ENCODE measurements around the gene SLIT3.
"Not testable (repeated sequence)": the region's sequence is repeated elsewhere in the genome, so short reads cannot be mapped to it uniquely, and the experiment has no call there.

The SLIT3 gene

GRCh38 chr5:169219351-169219750 lies 81.6 kb downstream of the SLIT3 start:
- no peak for DNase-seq (ENCODE audit: low read depth)

DNA sequence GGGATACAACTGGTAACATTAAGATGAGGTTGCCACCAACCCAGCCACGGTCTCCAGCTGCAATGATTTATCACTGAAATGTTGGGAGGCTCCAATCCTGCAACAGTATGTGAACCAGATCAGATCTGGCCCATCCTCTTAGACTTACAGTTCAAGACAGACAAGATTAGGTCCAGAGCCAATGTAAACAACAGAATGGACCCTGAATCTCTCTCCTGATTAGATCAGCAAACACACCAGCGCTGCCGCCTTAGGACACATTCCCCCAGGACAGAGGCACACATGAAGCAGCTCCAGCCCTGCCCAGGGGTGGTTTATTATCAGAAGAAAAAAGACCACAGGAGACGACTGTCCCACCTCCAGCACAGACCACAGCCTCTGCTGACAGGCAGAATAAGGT lies 82.1 kb downstream of the SLIT3 start:
- DNase-seq (ENCODE audit: low read depth): no peak

DNA sequence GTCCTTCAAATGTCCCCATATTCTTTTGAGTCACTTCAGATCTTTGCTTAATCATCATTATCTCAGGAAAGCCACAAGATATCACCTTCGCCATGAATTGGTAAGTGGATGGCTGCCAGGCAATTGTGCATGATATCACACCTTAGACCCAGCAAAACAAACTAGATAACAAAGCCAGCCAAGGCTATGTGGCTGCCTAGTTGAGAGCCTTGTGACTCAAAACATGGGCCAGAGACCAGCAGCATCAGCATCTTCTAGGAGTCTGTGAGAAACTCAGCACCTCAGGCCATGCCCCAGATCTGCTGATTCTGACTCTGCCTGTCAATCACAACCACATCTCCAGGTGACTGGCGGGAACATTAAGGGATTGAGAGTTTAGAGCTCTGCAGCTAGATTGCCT lies 82.8 kb downstream of the SLIT3 start:
- DNase-seq (ENCODE audit: low read depth): no peak

- no peak for DNase-seq (ENCODE audit: low read depth)
Measured at GRCh38 chr5:169216866-169217265, 84.1 kb downstream of the SLIT3 start.

DNA sequence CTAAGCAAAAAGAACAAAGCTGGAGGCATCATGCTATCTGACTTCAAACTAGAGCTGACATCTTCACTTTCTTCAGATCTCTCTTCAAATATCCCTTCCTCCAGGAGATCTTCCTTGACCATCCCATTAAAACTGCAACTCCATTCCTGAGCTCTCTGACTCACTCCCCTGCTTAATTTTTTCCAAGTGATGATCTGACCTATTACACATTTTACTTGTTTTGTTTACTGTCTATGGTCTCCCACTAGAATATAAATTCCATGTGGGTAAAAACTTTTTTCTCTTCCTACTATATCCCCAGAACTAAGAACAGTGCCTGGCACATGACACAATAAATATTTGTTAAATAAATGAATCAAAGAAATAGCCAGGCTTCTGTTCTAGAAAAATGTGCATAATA lies 87.5 kb downstream of the SLIT3 start:
- no peak for DNase-seq (ENCODE audit: low read depth)

DNA sequence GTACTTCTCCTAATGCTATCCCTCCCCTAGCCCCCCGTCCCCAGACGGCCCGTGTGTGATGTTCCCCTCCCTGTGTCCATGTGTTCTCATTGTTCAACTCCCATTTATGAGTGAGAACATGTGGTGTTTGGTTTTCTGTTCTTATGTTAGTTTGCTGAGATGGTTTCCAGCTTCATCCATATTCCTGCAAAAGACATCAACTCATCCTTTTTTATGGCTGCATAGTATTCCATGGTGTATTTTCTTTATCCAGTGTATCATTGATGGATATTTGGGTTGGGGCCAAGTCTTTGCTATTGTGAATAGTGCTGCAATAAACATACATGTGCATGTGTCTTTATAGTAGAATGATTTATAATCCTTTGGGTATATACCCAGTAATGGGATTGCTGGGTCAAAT lies 89.2 kb downstream of the SLIT3 start:
- not testable (repeated sequence) for DNase-seq (ENCODE audit: low read depth)

DNA sequence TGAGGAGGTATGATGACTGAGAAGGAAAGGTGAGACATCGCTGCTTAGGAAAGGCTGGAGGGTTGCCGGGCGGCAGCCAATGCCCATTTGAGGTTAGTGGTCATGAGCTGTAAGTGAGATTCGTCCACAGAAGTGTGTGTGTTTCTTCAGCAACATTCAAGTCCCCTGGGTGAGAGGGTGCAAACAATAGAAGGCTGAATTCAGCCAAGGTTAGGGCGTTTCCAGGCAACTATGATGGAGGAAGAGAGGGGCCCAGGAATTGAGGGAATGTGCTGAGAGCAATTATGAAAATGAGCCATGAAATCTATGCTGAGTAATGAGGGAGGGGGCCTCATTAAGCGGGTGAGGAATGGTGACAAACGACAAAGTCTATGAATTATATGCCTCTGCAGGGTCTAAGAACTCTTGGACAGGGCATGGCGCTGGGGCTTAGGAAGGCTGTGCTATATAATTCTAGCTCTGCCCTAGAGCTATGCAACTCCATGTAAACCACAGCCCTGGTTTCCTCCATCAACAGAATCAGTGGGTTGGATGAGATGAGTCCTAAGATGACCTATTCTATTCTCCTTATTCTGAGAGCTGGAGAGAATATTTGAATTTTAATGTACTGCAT lies 96.0 kb downstream of the SLIT3 start:
- no peak for DNase-seq (ENCODE audit: low read depth)

DNA sequence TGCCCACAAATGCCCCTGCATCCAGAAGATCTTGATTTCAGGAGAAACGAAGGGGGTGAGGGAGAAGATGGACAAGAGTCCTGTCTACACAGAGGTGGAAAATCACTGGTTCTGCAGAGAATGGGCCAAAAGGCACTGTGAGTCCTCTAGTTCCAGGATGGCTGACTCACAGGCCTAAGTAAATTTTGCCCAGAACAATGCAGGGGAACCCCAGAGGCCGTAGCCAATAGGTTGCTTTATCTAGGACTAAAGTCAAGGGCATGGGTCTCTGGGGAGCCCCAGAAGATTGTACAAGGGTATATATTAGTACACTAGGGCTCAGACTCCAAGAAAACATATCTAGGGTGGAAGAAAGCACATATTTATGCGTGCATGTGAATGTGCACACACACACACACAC lies 98.0 kb downstream of the SLIT3 start:
- DNase-seq (ENCODE audit: low read depth): no peak

DNA sequence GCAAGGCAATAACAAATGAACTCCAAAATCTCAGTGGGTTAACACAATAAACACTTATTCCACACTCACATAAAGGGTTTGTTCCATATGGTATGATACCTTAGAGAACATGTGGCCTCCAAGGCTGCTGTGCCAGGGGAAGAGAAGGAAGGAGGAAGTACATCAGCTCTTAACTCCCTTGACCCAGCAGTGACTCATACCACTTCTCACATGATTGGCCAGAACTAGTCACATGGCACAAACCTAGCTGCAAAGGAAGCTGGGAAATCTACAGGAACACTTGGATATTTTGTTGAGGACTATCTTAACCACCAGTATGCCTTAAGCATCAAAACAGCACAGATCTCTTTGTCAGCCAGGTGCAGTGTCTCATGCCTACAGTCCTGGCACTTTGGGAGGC lies 99.3 kb downstream of the SLIT3 start:
- no peak for DNase-seq (ENCODE audit: low read depth)

DNA sequence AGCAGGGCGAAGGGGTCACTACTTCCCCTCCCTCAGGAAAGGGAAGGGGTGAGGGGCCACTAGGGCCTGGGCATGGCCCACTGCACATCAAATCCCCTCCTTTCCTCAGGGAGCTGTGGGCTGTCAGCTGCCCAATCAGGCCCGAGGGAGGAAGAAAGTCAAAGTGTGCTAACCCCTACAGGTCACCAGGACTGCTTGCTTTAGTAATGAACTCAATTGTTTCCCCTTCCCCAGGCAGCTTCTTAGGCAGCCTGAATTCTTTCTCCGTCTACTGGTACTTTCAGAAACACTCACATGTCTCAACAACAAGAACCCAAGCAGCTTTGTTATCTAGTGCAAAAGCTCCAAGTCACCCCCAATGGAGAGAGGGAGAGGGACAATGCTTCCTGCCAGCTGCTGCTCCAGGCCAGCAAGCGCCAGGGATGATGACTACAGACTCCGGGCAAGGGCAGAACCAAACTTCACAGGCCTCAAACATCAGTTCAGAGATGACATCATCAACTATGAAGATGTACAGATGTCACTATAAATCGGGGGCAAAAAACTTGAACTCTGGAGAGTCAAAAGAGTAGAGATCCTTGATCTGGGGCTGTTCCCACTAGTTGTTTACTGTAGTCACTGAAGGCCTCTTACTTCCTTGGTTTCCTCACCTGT lies 100.7 kb downstream of the SLIT3 start:
- DNase-seq (ENCODE audit: low read depth): no peak

DNA sequence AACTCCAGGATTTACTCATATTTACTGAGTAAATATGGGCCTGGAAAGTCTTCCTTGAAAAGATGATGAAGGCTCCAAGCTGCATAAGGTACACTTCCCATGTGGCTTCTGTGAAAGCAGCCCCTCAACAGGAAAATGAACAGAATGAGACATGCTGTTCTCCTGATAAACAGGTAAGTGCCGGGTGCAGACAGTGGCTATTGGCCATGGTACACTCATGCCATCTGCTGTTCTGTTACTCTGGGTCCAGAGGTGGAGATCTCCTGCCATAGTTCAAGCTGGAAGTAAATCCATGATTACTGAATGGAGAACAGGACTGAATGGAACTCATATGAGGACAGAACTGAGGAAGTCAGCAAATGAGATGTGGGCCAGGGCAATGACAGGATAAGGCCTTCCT lies 103.6 kb downstream of the SLIT3 start:
- DNase-seq (ENCODE audit: low read depth): no peak

DNA sequence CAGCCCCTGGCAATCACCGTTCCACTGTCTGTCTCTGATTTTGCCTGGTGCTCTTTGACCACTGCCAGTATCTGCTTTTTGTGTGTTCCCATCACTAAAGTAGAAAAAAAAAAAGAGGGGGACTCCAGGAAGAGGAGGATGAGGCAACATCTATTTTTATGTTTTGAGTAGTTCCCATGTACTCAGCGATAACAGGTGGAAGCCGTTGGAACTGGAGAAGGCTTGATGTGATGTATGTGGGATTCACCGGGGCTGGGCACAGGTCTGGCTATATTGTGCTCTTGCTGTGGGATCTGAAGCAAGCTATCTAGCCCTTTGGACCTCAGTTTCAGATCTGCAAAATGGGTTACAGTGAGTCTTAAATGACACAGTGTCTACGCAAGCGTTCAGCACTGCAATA lies 104.9 kb downstream of the SLIT3 start:
- no peak for DNase-seq (ENCODE audit: low read depth)

DNA sequence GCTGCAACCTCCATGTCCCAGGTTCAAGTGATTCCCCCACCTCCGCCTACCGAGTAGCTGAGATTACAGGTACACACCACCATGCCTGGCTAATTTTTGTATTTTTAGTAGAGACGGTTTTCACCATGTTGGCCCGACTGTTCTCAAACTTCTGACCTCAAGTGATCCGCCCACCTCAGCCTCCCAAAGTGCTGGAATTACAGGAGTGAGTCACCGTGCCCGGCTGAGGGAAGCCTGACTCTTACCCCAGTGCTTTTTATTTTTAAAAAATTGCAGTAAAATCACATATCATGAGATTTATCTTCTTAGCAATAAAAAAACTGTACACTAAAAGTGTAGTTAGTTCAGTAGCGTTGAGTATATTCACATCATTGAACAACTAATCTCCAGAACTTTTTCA lies 105.3 kb downstream of the SLIT3 start:
- no peak for DNase-seq (ENCODE audit: low read depth)

DNA sequence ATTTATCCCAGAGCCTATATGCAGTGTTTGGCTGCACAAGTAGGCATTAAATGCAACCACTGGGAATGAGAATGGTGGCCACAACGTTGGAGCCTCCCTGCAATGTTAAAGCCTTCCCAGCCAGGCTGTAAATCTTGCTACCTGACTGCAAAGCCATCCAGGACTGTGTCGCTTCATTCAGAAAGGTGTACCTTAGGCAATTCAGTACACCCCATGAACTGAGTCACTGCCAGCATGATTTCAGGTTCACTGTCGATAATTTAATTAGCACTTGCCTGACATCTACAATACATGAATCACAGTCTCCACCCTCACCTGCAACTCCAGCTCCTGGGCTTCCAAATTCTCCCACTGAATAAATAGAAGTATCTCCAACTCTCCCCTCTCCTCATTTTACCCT lies 108.4 kb downstream of the SLIT3 start:
- no peak for DNase-seq (ENCODE audit: low read depth)

DNA sequence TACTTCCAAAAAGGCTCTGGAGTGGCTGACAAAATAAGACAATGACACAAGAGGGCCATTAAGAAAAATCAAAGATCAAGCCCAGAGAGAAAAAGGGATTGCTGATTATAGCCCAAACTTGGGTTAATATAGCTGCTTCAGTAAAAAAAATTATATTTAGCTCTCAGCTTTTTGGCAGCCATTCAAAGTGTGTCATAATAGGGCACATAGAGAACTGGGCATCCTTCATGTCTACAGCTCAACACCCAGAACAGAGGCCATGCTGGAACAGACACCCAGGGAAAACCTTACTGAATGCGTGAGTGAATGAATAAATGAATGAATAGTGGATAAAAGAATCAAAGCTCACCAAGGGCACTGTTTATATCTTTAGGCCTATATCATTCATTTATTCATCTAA lies 110.1 kb downstream of the SLIT3 start:
- no peak for DNase-seq (ENCODE audit: low read depth)

DNA sequence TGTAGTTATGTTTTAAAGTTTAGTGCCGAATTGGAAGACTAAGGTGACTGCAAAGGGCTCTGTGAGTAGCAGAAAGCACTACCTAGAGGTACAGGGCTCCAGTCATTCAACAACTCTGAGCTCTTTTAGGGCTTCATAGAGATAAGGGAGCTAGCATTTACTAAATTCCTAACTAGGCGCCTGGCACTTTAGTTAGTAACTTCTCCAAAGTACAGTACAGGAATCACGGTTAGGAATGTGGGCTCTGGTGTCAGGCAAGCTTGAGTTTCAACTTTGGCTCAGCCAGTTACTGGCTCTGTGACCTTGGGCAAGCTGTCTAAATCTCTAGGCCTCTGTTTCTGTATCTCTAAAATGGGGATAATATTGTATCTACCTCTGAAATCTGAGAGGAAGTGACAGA lies 115.3 kb downstream of the SLIT3 start:
- DNase-seq (ENCODE audit: low read depth): no peak

- DNase-seq (ENCODE audit: low read depth): no peak
Measured at GRCh38 chr5:169183576-169183975, 117.4 kb downstream of the SLIT3 start.

DNA sequence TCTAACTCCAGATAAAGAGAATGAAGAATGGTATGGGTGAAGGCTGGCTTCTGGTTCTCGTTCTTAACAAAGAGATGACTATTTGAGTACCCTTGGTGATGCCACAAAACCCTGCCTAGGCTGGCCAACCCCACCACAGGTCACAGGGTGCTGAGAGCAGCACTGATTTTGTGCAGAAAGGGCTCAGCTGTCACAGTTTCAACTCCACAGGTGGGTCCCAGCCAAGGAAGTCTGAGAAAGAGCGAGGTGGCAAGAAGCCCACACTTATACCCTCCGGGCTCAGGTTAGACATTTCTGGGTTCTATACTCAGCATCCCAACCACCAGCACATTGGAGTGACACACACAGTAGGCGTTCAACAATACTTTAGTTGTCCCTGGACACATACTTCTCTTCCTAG lies 118.1 kb downstream of the SLIT3 start:
- no peak for DNase-seq (ENCODE audit: low read depth)

GRCh38 chr5:169181814-169182213 lies 119.1 kb downstream of the SLIT3 start:
- DNase-seq (ENCODE audit: low read depth): no peak

DNA sequence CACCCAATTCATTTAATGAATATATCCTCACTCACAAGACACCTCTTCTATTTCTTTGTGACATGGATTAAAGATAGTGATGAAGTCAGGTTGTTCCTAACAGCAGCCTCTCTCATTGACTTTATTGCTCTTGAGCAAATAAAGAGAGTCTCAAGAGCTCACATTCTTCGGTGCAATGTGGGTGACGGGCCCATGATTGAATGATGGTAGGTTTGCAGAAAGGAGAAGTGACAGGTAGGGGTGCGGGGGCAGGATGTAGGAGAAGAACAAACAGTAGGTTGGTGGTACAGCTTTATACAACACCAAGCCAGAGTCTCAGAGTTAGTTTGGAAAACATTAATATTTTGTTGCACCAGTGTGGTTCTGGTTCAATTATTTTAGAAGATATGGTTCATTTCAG lies 122.2 kb downstream of the SLIT3 start:
- no peak for DNase-seq (ENCODE audit: low read depth)

GRCh38 chr5:169178274-169178673 lies 122.7 kb downstream of the SLIT3 start:
- DNase-seq (ENCODE audit: low read depth): no peak

DNA sequence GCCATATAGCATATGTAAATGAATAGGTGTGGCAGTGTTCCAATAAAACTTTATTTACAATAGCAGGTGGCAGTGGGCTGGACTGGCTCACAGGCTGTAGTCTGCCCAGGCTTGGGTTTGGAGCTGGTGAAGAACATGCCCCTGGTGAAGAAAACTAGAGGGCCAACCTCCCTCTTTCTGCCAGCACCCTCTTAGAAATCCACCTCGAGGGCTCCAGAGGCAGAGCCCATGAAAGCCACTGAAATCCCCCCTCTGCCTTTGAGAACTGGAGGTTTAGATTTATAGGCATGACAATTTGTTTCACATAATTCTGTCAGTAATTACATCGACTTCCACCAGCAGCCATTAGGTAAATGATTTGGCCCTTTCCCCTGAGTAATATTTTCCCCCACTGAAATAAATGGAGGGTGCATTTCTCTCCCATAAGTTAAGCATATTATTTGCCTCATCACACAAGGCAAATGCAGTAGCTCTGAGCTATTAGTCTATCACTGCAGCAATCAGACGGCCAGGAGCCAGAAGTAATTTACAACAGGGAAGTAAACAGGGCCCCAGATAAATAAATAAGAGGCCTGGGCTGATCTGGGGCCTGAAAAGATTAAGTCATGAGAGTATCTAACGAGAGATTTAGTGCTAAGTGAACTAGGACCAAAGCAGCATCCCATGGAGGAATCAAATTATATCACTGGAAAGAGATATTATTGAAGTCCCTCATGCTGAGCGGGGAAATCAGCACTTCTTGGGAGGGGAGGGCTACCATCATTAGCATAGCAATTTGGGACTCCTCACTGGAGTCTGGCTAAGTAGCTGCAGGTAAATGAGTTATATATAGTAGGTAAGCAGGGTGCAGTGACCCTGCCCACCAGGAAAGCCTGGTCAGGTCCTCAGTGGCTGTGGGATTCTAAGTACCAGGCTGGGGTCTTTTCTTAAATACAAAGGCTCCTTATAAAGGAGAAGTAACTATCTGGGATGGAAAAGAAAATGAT lies 123.9 kb downstream of the SLIT3 start:
- DNase-seq (ENCODE audit: low read depth): no peak

GRCh38 chr5:169175733-169176132 lies 125.2 kb downstream of the SLIT3 start:
- DNase-seq (ENCODE audit: low read depth): no peak
